GM11168 (cell line): ENCODE data around the gene COLQ.
"Not testable (repeated sequence)": the region's sequence is repeated elsewhere in the genome, so short reads cannot be mapped to it uniquely, and the experiment has no call there.

Experiments
- in situ Hi-C: fragments of 300-500 bp; cut with MboI; formaldehyde crosslinking; loops from one replicate; pipeline ENCODE4 v1.12.0; 2022; ENCODE audit warnings: low sequenced_read_pairs; ENCODE audit not compliant: unreplicated experiment

Gene COLQ

GRCh38 chr3:15462451-15462850 is 59.1 kb downstream of the COLQ start:
- in situ Hi-C loops = no loop called here

DNA sequence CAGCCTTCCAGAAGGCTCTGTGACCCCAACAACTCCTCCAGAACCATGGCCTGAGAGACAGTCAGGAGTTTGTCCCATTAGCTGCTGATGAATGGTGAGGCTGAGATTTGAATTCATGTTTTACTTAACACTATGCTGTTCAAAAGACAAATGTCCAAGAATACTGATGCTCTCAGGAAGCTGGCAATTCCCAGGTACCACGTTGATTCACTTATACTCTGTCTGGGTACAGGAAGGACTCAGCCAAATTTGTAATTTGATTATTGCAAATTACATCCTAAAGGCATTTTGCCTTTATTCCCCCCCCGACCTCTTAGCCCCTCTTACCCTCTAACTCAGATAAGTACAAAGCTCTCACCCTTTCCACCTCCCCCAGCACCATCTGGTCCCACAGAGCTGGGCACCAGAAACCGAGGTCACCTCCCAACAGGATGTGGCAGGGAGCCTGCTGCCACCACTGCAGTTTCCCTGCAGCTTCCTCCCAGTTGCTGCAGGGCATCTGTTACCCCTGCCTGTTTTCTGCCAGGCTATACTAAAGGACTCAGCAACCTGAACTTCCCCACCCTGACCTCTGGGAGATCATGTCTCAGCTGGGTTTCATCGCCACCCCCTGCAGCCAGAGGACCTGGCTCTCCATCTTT is 60.5 kb downstream of the COLQ start:
- in situ Hi-C loops = no loop called here

DNA sequence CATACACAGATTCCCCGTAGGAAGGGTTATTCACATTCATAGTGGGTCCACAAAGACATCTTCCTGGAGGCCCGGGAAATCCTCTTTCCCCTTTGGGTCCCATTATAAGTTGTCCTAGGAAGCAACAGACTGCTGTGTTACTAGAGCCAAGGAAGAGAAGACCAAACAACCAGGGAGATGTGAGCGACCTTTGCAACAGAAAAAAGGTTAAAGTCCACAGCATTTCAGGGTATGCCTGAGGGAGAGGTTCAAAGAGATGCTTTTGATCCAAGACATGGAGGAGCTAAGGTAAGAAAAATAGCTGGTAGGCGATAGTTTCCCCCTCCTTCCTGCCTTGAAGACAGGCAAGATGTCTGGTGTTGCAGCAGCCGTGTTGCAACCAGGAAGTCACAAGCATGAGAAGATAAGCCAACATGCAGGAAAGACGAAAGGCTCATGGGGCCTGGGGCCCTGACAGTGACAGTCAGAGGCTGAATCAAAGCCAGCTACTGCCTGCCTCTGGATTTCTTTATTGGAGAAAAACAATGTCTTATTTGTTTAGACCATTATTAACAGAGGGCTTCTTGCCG is 63.2 kb downstream of the COLQ start:
- in situ Hi-C loops = no loop called here

- in situ Hi-C loops = not testable (repeated sequence)
Measured at GRCh38 chr3:15456915-15457314, 64.6 kb downstream of the COLQ start.

DNA sequence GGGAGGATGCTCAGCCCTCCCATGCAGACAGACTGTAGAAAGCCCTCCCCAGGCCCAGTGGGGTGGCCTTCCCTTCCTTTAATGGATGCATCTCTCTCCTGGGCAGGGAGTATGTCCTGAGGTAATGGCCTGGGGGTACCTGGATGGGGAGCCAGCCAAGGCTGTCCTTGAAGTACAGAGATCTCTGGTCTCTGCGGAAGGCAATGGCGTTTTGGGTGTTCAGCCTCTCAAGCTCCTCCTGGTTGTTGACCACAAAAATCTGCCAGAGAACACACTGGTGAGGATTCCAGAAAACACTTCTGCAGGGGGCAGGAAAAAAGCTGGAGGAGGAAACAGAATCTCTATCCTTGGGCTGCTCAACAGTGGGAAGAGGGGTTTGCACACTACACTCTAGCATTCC is 65.2 kb downstream of the COLQ start:
- in situ Hi-C loops = no loop called here

GRCh38 chr3:15455756-15456155 is 65.8 kb downstream of the COLQ start:
- in situ Hi-C loops = no loop called here

GRCh38 chr3:15454965-15455364 is 66.5 kb downstream of the COLQ start:
- in situ Hi-C loops = no loop called here

GRCh38 chr3:15453991-15454625 is 67.4 kb downstream of the COLQ start:
- in situ Hi-C loops = no loop called here

DNA sequence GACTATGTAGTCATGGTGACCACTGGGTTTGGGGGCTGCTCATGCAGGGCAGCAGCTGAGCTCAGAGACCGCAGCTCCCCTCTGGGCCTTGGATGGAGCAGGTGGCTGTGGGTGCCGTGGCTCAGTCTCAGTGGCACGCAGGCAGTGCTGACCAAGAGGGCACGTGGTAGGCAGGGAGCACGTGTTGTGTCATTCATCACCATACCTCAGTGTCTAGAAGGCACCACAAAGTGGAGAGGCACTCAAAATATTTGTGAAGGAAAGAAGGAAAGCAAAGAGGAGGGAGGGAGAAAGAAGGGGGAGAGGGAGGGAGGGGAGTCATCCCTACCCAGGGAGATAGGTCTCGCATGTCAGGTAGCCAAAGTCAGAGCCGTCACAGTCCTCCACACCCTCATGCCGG is 68.0 kb downstream of the COLQ start:
- in situ Hi-C loops = no loop called here

GRCh38 chr3:15452961-15453360 is 68.5 kb downstream of the COLQ start:
- in situ Hi-C loops = no loop called here

GRCh38 chr3:15452156-15452555 is 69.3 kb downstream of the COLQ start:
- in situ Hi-C loops = no loop called here

DNA sequence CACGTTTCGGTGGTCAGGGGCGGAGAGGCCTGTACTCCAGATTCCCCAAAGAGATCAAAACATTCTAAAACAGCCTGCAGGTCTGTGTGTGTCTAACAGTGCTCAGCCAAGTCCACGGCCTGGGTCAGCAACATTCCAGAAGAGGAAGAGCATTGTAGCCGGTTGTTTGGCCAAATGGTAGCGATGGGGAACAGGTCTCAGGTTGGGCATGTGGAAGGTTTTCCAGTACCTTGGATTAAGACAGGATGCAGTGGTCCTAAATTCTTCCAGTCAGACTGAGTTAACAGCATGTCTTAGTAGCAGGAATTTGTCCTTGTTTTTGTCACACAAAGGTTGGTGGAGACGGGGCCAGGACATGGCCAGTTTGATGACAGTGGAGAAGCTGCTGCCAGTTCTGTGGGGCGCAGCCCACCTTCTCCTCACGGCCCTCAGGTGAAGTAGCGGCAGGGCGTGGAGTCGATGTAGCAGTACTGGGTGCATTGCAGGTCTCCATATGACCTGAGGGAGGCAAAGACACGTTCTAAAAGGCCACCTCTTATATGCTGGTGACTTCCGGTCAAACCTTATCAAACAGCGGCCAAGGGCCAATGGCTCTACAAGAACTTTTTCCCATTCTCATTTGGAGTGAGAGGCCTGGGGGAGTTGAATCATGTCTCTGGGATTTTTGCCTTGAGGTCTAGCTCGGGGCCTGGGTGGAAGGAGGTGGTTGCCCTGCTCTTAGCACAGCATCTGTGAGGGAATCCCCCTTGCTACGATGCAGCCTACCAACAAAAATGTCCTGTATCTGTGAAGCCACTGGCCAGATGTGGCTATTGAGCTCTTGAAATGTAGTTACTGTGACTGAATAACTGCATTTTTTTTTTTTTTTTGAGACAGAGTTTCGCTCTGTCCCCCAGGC is 70.0 kb downstream of the COLQ start:
- in situ Hi-C loops = no loop called here

GRCh38 chr3:15450438-15451215 is 70.9 kb downstream of the COLQ start:
- in situ Hi-C loops = no loop called here

- in situ Hi-C loops = no loop called here
Measured at GRCh38 chr3:15449489-15450224, 71.8 kb downstream of the COLQ start.

DNA sequence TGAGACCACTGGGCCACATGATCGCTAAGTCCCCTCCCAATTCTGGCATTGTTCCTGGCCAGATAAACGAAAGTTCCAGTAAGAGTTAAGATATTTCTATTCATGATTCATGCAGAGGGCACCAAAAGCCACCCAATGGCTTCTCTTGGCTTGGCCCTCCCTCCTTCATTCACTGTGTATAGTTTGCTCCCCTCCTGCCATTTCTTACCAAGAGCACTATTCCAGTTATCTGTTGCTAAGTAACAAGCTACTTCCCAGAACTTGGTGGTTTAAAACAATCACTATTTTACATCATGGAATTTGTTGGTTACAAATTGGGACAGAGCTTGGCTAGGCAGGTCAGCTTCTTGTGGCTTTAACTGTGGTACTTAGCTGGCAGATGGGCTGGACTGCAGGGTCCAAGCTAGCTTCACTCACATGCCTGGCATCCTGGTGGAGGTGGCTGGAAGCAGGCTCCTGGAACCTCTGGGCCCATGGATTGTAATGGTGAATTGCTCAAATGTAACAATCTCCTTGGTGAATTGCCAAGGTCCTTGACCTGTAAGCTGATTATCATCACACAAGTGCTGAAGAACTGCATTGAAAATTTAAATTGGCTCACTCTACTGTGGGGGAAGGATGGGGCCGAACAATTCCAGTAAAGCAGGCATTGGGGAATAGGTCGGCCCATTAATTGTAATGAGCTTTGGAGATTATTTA is 77.5 kb downstream of the COLQ start:
- in situ Hi-C loops = no loop called here

DNA sequence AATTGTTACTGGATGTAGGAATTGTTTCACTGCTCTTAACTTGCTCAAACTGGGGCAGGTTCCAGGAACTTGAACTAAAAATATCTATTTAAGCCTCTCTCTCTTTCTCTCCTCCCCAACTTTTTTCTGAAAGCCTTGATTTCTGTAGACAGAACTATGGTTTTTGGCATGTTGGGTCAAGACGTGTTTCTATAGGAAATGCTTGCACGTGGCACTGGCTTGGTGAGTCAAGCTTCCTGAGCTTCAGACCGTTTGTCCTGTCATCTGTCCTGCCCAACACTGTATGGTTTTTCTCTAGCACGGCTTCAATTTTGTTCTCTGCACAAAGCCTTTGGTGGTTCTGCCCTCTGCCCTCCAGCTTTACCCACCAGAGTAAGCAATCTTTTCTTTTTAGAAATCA is 80.6 kb downstream of the COLQ start:
- in situ Hi-C loops = no loop called here

DNA sequence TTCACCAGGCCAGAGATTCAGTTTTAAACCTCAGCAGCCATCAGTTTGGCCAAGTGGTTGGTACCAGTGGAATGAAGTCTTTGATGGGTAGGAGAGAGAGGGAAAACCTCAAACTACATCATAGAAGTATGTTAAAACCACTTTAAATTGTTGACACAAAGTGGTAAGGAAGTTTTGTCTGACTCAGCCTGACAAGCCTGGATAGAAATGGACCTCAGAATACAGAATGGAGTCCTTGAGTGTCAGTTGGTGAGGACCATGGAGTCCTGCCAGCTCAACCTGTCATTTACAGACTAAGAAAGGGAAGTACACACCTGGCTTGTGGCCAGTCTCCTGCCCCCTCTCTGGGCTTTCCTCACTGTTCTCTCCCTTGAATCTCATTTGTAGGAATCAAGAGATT is 82.0 kb downstream of the COLQ start:
- in situ Hi-C loops = no loop called here

DNA sequence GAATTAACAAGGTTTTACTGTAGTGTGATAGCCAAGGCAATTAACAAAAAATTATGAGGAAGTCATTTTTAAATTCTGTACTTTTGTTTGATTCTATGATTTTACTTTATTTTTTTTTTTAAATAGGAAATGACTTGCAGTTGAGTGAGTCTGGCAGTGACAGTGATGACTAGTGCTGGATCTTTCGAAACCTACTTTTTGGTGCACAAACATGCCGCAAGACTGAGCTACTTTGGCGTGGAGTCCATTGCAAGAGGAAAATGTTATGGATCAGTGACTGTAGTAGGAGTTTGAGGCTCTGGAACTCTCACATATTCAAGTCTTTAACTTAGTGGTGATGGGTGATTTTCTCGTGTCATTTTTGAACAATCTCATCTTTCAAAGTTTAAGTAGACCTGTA is 82.5 kb downstream of the COLQ start:
- in situ Hi-C loops = no loop called here

- in situ Hi-C loops = no loop called here
Measured at GRCh38 chr3:15436246-15436645, 85.3 kb downstream of the COLQ start.
